ENCODE results near the gene AGMAT. TPM values are rescaled to one million over a fixed set of nuclear protein-coding genes. Genes with fewer than 3 reads are reported as not detected.

Gene AGMAT
- total and polyA plus RNA-seq, 2 of the 13 experiments (the other 11 are each of a cell fraction or from before 2014, with no cell fraction given): 59.1 to 174 TPM

GRCh38 chr1:15524283-15525049, 60.4 kb downstream of the AGMAT start (continued):
- TF ChIP-seq DZIP1 (CRISPR knock-in tag; IDR thresholded peaks at IDR 0.05): no peak
- TF ChIP-seq GLMP (CRISPR knock-in tag; IDR thresholded peaks at IDR 0.05; ENCODE audit: borderline replicate concordance): no peak
- no peak for TF ChIP-seq RBAK (CRISPR knock-in tag; IDR thresholded peaks at IDR 0.05)
- TF ChIP-seq DNMT3B (CRISPR knock-in tag; conservative IDR thresholded peaks at IDR 0.05): no peak
- TF ChIP-seq IKZF4 (CRISPR knock-in tag; IDR thresholded peaks at IDR 0.05; ENCODE audit: borderline replicate concordance, low read depth, not compliant biosample characterization): no peak
- TF ChIP-seq HNRNPLL (IDR thresholded peaks at IDR 0.05; ENCODE audit: low read depth, low read length, poor library complexity, severe bottlenecking): peak; percentile 21
- no peak for TF ChIP-seq TAF1 (CRISPR knock-in tag; IDR thresholded peaks at IDR 0.05)
- TF ChIP-seq ZNF761 (CRISPR knock-in tag; conservative IDR thresholded peaks at IDR 0.05): no peak
- TF ChIP-seq TMF1 (CRISPR knock-in tag; IDR thresholded peaks at IDR 0.05; ENCODE audit: low read depth): no peak
- TF ChIP-seq ZNF850 (CRISPR knock-in tag; conservative IDR thresholded peaks at IDR 0.05): no peak
- TF ChIP-seq MYC (CRISPR knock-in tag; IDR thresholded peaks at IDR 0.05; ENCODE audit: borderline replicate concordance): 0 out of 2 replicates have a peak, but pooled peaks have one; percentile 7
- no peak for TF ChIP-seq RAD51 (IDR thresholded peaks at IDR 0.05; ENCODE audit: borderline replicate concordance)
- TF ChIP-seq MATR3 (CRISPR knock-in tag; IDR thresholded peaks at IDR 0.05): no peak
- no peak for TF ChIP-seq BRF2 (CRISPR knock-in tag; IDR thresholded peaks at IDR 0.05)
- TF ChIP-seq ZNF281 (CRISPR knock-in tag; IDR thresholded peaks at IDR 0.05; ENCODE audit: borderline replicate concordance): no peak; the same call in 1 of the 2 replicates
- peak; percentile 49; the same call in 1 of the 2 replicates for TF ChIP-seq NR2F2 (IDR thresholded peaks at IDR 0.05; ENCODE audit: borderline replicate concordance, low read depth)
- no peak for TF ChIP-seq EHMT2 (IDR thresholded peaks at IDR 0.05; ENCODE audit: borderline replicate concordance, low read depth, low read length)
- TF ChIP-seq ZBTB8A (CRISPR knock-in tag; IDR thresholded peaks at IDR 0.05; ENCODE audit: borderline replicate concordance, low read depth): no peak
- TF ChIP-seq PHF20 (CRISPR knock-in tag; IDR thresholded peaks at IDR 0.05): no peak
- TF ChIP-seq ZNF263 (CRISPR knock-in tag; IDR thresholded peaks at IDR 0.05): no peak
- TF ChIP-seq ARNT2 (CRISPR knock-in tag; IDR thresholded peaks at IDR 0.05; ENCODE audit: low read depth): peak; percentile 44; the same call in 1 of the 2 replicates
